Ascending aorta (tissue), 2 donors: Measurements from ENCODE around the gene NONO. TPM values are rescaled to one million over a fixed set of nuclear protein-coding genes. Genes with fewer than 3 reads are reported as not detected.
A peak's percentile ranks its signal among the peaks of the same experiment; 100 is the strongest.
"Not testable (repeated sequence)": the region's sequence is repeated elsewhere in the genome, so short reads cannot be mapped to it uniquely, and the experiment has no call there.

Experiments used
- DNase-seq, 2 donors: peaks; one replicate each; pipeline ENCODE4 v3.0.0-alpha.2; 2019; ENCODE audit warnings: low spot score in 2 of 2
- H3K27ac ChIP-seq, 2 donors: fragments of 200-600 bp; sonication (generic); one replicate each; pipeline ENCODE4 v1.5.1; 2016 to 2017; ENCODE audit warnings: mild to moderate bottlenecking in 1 of 2
- H3K27me3 ChIP-seq: fragments of 200-600 bp; sonication (generic); one replicate; pipeline ENCODE4 v1.5.1; 2017
- H3K36me3 ChIP-seq, 2 donors: fragments of 200-600 bp; sonication (generic); one replicate each; pipeline ENCODE4 v1.5.1; 2016
- H3K4me1 ChIP-seq, 2 donors: fragments of 200-600 bp; sonication (generic); one replicate each; pipeline ENCODE4 v1.5.1; 2016 to 2017; ENCODE audit warnings: mild to moderate bottlenecking in 1 of 2
- H3K4me3 ChIP-seq, 2 donors: fragments of 200-600 bp; sonication (generic); one replicate each; pipeline ENCODE4 v1.5.1; 2016 to 2017; ENCODE audit warnings: mild to moderate bottlenecking in 1 of 2
- H3K9me3 ChIP-seq, 2 donors: fragments of 200-600 bp; sonication (generic); one replicate each; pipeline ENCODE4 v1.5.1; 2016
- CTCF ChIP-seq, 3 experiments: fragments of 200-600 bp in 2 of 3; fragments of 450-650 bp in 1 of 3; sonication (generic) in 2 of 3; IDR thresholded peaks; one replicate each; pipeline ENCODE4 v1.5.1; 2016 to 2019; ENCODE audit warnings: antibody characterized with exemption in 3 of 3, mild to moderate bottlenecking in 1 of 3, moderate library complexity in 1 of 3
- intact Hi-C: fragments of 100-400 bp; cut with DNase I; formaldehyde crosslinking; loops from one replicate; pipeline ENCODE4 v1.15.1; 2023
- total RNA-seq: library from RNA; depleted of rRNA; stranded (reverse); fragments of >200 nt; gene quantifications from one replicate; pipeline ENCODE4 v1.1.0, GENCODE V29; 2016

Gene NONO
- total RNA-seq, 1 donor from 2014 or later: 178 TPM

GRCh38 chrX:71292669-71293365, 9.4 kb downstream of the NONO start:
- intact Hi-C loops: no loop called here
- no peak for DNase-seq
- Histone ChIP-seq H3K9me3 (no peaks in the 10 kb centered on the region), H3K4me3 (no peak overlapping the region), H3K27ac (no peak overlapping the region), H3K36me3 (peaks cover 53 to 68% of the 10 kb centered on the region in 2 donors), H3K27me3 (no peaks in the 10 kb centered on the region), H3K4me1 (no peaks in the 10 kb centered on the region)
- no peak for TF ChIP-seq CTCF (IDR thresholded peaks at IDR 0.05)

GRCh38 chrX:71296806-71297205, 13.4 kb downstream of the NONO start:
- no peak for TF ChIP-seq CTCF (IDR thresholded peaks at IDR 0.05)
- no peak overlapping the region for H3K4me3 ChIP-seq
- H3K36me3 ChIP-seq: peaks cover 60 to 82% of the 10 kb centered on the region in 2 donors
- H3K9me3 ChIP-seq: no peaks in the 10 kb centered on the region
- H3K27ac ChIP-seq: no peak overlapping the region
- intact Hi-C loops: no loop called here
- no peaks in the 10 kb centered on the region for H3K27me3 ChIP-seq
- H3K4me1 ChIP-seq: no peaks in the 10 kb centered on the region
- no peak for DNase-seq

GRCh38 chrX:71298119-71298518, 14.7 kb downstream of the NONO start:
- Histone ChIP-seq H3K27ac (no peak overlapping the region), H3K9me3 (no peaks in the 10 kb centered on the region), H3K27me3 (no peaks in the 10 kb centered on the region), H3K4me1 (no peaks in the 10 kb centered on the region), H3K4me3 (no peak overlapping the region), H3K36me3 (peaks cover 48 to 69% of the 10 kb centered on the region in 2 donors)
- intact Hi-C loops: no loop called here
- no peak for TF ChIP-seq CTCF (IDR thresholded peaks at IDR 0.05)
- no peak for DNase-seq

GRCh38 chrX:71300064-71300463, 16.6 kb downstream of the NONO start:
- intact Hi-C loops: loop anchor here (5.0 kb wide), 1 partner anchor 62 kb away; no protein-coding TSS in a partner anchor
- H3K4me3 ChIP-seq, DNase-seq, H3K9me3 ChIP-seq, H3K27me3 ChIP-seq, H3K27ac ChIP-seq, H3K4me1 ChIP-seq: not testable (repeated sequence)
- peaks cover 30 to 49% of the 10 kb centered on the region in 2 donors for H3K36me3 ChIP-seq

GRCh38 chrX:71300495-71300894, 17.1 kb downstream of the NONO start:
- intact Hi-C loops: loop anchor here (5.0 kb wide), 1 partner anchor 62 kb away; no protein-coding TSS in a partner anchor
- not testable (repeated sequence) for H3K4me3 ChIP-seq, H3K9me3 ChIP-seq, H3K4me1 ChIP-seq, DNase-seq, H3K27me3 ChIP-seq, H3K27ac ChIP-seq
- peaks cover 25 to 46% of the 10 kb centered on the region in 2 donors for H3K36me3 ChIP-seq

GRCh38 chrX:71301195-71301924, 17.9 kb downstream of the NONO start, which contains the start of gene ITGB1BP2:
Gene ITGB1BP2 (plus strand): TSS chrX:71301750. CDS start chrX:71301807, 57 bp downstream.
- peak in 1 of 2 donors; percentile 66 for DNase-seq
- H3K4me3 ChIP-seq: peak within 1 kb of the TSS; percentile 21 to 63
- H3K27ac ChIP-seq: peak within 1 kb of the TSS; percentile 58 to 70
- H3K36me3 ChIP-seq: peaks cover 19 to 37% of the 10 kb centered on the region in 2 donors
- no peaks in the 10 kb centered on the region for H3K9me3 ChIP-seq
- H3K4me1 ChIP-seq: no peaks in the 10 kb centered on the region
- H3K27me3 ChIP-seq: no peaks in the 10 kb centered on the region
- no peak for TF ChIP-seq CTCF (IDR thresholded peaks at IDR 0.05)
- intact Hi-C loops: loop anchor here (1.0 to 5.0 kb wide), 2 partner anchors 18 to 61 kb away; partner anchors contain the start of gene NONO
